ENCODE results near the gene PARD3.

PARD3 gene

DNA sequence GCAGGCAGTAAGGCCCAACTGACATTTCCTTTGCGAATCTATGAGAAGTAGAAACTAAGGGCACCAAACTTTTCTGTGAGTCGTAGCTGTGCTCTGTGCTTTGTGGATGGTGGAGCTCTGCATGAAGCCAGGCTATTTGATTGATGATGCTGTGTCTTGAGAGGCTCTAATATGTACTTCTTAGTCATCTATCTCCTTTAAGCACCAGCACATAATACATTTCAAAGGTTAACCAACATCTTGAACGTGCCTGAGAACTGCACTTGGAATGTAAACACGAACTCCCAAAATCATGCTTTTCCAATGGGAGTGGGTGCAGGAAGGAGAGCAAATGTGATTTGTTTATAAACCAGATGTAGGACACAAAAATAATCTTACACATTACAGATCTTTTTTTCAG lies 411.6 kb downstream of the PARD3 start:
- no peak overlapping the region for H3K27ac ChIP-seq (ENCODE audit: low read depth, low read length)
- H3K4me2 ChIP-seq (ENCODE audit: low read length) = no peak overlapping the region
- H3K9me3 ChIP-seq (ENCODE audit: control insufficient read depth, insufficient read depth, low read length) = no peaks in the 10 kb centered on the region
- H3K27me3 ChIP-seq (ENCODE audit: control insufficient read depth, low read length) = no peaks in the 10 kb centered on the region
- H3K4me1 ChIP-seq (ENCODE audit: control insufficient read depth, low read length) = no peaks in the 10 kb centered on the region
- H3K36me3 ChIP-seq (ENCODE audit: control insufficient read depth, low read length) = no peaks in the 10 kb centered on the region
- no peaks in the 10 kb centered on the region for H3K9me2 ChIP-seq (replicated peaks; ENCODE audit: control insufficient read depth, low read length)
- TF ChIP-seq EZH2phosphoT487 (IDR thresholded peaks at IDR 0.05; ENCODE audit: borderline replicate concordance, low read length) = no peak
- TF ChIP-seq, protein P1, sequence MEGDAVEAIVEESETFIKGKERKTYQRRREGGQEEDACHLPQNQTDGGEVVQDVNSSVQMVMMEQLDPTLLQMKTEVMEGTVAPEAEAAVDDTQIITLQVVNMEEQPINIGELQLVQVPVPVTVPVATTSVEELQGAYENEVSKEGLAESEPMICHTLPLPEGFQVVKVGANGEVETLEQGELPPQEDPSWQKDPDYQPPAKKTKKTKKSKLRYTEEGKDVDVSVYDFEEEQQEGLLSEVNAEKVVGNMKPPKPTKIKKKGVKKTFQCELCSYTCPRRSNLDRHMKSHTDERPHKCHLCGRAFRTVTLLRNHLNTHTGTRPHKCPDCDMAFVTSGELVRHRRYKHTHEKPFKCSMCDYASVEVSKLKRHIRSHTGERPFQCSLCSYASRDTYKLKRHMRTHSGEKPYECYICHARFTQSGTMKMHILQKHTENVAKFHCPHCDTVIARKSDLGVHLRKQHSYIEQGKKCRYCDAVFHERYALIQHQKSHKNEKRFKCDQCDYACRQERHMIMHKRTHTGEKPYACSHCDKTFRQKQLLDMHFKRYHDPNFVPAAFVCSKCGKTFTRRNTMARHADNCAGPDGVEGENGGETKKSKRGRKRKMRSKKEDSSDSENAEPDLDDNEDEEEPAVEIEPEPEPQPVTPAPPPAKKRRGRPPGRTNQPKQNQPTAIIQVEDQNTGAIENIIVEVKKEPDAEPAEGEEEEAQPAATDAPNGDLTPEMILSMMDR (IDR thresholded peaks at IDR 0.05; ENCODE audit: low read depth, low read length, poor library complexity, severe bottlenecking) = no peak
- H3K4me3 ChIP-seq (ENCODE audit: low read length) = no peak overlapping the region
- no peaks in the 10 kb centered on the region for H3K79me2 ChIP-seq (ENCODE audit: control insufficient read depth, low read length)
- no peaks in the 10 kb centered on the region for H3F3A ChIP-seq (ENCODE audit: control insufficient read depth, insufficient read depth)
- H4K20me1 ChIP-seq (ENCODE audit: control insufficient read depth, insufficient read depth, low read depth, low read length) = no peaks in the 10 kb centered on the region

DNA sequence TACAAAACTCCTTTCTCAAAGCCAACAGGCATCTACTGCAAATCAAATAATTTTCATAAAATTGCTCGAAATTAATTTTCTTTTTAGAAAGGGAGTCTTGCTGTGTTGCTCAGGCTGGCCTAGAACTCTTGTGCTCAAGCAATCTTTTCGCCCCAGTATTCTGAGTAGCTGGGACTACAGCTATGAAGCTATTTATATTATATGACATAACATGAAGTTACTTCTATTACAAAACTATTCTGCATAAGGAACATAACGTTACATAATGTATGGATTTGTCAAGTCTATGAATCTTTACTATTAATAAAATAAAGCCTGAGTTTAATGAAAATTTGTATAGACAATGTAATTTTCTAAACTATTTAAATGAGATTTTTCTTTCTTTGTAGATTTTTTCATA lies 415.0 kb downstream of the PARD3 start:
- H3K79me2 ChIP-seq (ENCODE audit: control insufficient read depth, low read length) = no peaks in the 10 kb centered on the region
- H3K4me2 ChIP-seq (ENCODE audit: low read length) = no peak overlapping the region
- H3K36me3 ChIP-seq (ENCODE audit: control insufficient read depth, low read length) = no peaks in the 10 kb centered on the region
- H3K27me3 ChIP-seq (ENCODE audit: control insufficient read depth, low read length) = no peaks in the 10 kb centered on the region
- H4K20me1 ChIP-seq (ENCODE audit: control insufficient read depth, insufficient read depth, low read depth, low read length) = no peaks in the 10 kb centered on the region
- no peak for TF ChIP-seq EZH2phosphoT487 (IDR thresholded peaks at IDR 0.05; ENCODE audit: borderline replicate concordance, low read length)
- TF ChIP-seq, protein P1 (IDR thresholded peaks at IDR 0.05; ENCODE audit: low read depth, low read length, poor library complexity, severe bottlenecking) = no peak
- no peaks in the 10 kb centered on the region for H3K4me1 ChIP-seq (ENCODE audit: control insufficient read depth, low read length)
- no peaks in the 10 kb centered on the region for H3K9me2 ChIP-seq (replicated peaks; ENCODE audit: control insufficient read depth, low read length)
- no peak overlapping the region for H3K27ac ChIP-seq (ENCODE audit: low read depth, low read length)
- no peak overlapping the region for H3K4me3 ChIP-seq (ENCODE audit: low read length)
- H3F3A ChIP-seq (ENCODE audit: control insufficient read depth, insufficient read depth) = no peaks in the 10 kb centered on the region
- H3K9me3 ChIP-seq (ENCODE audit: control insufficient read depth, insufficient read depth, low read length) = no peaks in the 10 kb centered on the region

DNA sequence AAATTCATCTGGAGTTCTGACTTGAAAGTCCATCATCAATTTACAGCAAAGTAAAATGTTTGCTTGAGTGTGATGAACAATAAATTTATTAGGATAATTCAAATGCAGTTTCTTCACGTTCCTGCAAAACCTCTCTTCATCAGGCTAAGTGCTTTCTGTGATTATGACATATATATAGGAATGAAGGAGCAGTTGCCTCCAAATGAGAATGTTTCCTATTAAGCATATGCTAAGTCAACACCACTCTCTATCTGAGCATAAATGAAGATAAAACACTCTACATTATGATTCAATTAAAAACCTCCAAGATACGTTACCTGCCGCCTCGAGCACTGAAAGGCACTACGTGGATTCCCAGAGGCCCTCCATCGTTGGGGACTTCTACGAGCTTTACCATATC lies 416.1 kb downstream of the PARD3 start:
- H3K79me2 ChIP-seq (ENCODE audit: control insufficient read depth, low read length) = no peaks in the 10 kb centered on the region
- no peaks in the 10 kb centered on the region for H3F3A ChIP-seq (ENCODE audit: control insufficient read depth, insufficient read depth)
- no peaks in the 10 kb centered on the region for H3K4me1 ChIP-seq (ENCODE audit: control insufficient read depth, low read length)
- no peaks in the 10 kb centered on the region for H4K20me1 ChIP-seq (ENCODE audit: control insufficient read depth, insufficient read depth, low read depth, low read length)
- no peaks in the 10 kb centered on the region for H3K9me2 ChIP-seq (replicated peaks; ENCODE audit: control insufficient read depth, low read length)
- H3K4me3 ChIP-seq (ENCODE audit: low read length) = no peak overlapping the region
- no peaks in the 10 kb centered on the region for H3K36me3 ChIP-seq (ENCODE audit: control insufficient read depth, low read length)
- no peaks in the 10 kb centered on the region for H3K27me3 ChIP-seq (ENCODE audit: control insufficient read depth, low read length)
- H3K9me3 ChIP-seq (ENCODE audit: control insufficient read depth, insufficient read depth, low read length) = no peaks in the 10 kb centered on the region
- no peak overlapping the region for H3K27ac ChIP-seq (ENCODE audit: low read depth, low read length)
- no peak for TF ChIP-seq EZH2phosphoT487 (IDR thresholded peaks at IDR 0.05; ENCODE audit: borderline replicate concordance, low read length)
- TF ChIP-seq, protein P1 (IDR thresholded peaks at IDR 0.05; ENCODE audit: low read depth, low read length, poor library complexity, severe bottlenecking) = no peak
- no peak overlapping the region for H3K4me2 ChIP-seq (ENCODE audit: low read length)

DNA sequence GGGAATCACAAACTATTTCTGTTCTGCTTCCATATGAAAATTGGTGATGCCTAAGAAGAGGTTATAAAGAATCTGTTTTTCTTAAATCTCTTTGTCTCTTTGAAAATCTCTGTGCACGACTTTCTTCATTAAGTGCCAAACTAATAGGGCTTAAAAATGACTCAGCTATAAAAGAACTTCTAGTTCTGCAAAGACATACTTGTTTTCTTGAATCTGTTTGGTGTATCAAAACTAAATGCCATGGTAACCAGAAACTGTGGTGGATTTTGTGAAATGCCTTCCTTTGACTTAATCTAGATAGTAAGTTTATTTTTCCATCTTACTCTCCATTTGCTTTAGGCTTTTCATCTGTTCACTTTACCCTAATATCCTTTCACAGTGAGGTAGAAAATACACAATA lies 417.8 kb downstream of the PARD3 start:
- H3K9me2 ChIP-seq (replicated peaks; ENCODE audit: control insufficient read depth, low read length) = no peaks in the 10 kb centered on the region
- no peaks in the 10 kb centered on the region for H3K79me2 ChIP-seq (ENCODE audit: control insufficient read depth, low read length)
- no peaks in the 10 kb centered on the region for H3K27me3 ChIP-seq (ENCODE audit: control insufficient read depth, low read length)
- H3K9me3 ChIP-seq (ENCODE audit: control insufficient read depth, insufficient read depth, low read length) = no peaks in the 10 kb centered on the region
- H3F3A ChIP-seq (ENCODE audit: control insufficient read depth, insufficient read depth) = no peaks in the 10 kb centered on the region
- H3K4me3 ChIP-seq (ENCODE audit: low read length) = no peak overlapping the region
- no peak overlapping the region for H3K27ac ChIP-seq (ENCODE audit: low read depth, low read length)
- H3K4me1 ChIP-seq (ENCODE audit: control insufficient read depth, low read length) = no peaks in the 10 kb centered on the region
- TF ChIP-seq, protein P1 (IDR thresholded peaks at IDR 0.05; ENCODE audit: low read depth, low read length, poor library complexity, severe bottlenecking) = no peak
- TF ChIP-seq EZH2phosphoT487 (IDR thresholded peaks at IDR 0.05; ENCODE audit: borderline replicate concordance, low read length) = no peak
- no peak overlapping the region for H3K4me2 ChIP-seq (ENCODE audit: low read length)
- H3K36me3 ChIP-seq (ENCODE audit: control insufficient read depth, low read length) = no peaks in the 10 kb centered on the region
- no peaks in the 10 kb centered on the region for H4K20me1 ChIP-seq (ENCODE audit: control insufficient read depth, insufficient read depth, low read depth, low read length)
